Bronchial smooth muscle cell (primary cell): ENCODE measurements around the gene PCSK2. TPM values are rescaled to one million over a fixed set of nuclear protein-coding genes. Genes with fewer than 3 reads are reported as not detected.

ENCODE experiments used
- total RNA-seq: library from RNA; depleted of rRNA; stranded (reverse); fragments of >200 nt; gene quantifications from 2 replicates; pipeline ENCODE4 v1.2.1, GENCODE V29; 2014

The PCSK2 gene
- not detected in 2 replicates for total RNA-seq

GRCh38 chr20:17226410-17227218 is at the start of gene PCSK2:
TSS of gene PCSK2 (plus strand) at chr20:17227040. CDS start at chr20:17227306, 266 bp downstream.

GRCh38 chr20:17530716-17531664 is 304.1 kb downstream of the PCSK2 start, which contains the start of gene BFSP1:
TSS of gene BFSP1 (minus strand) at chr20:17531379. CDS start at chr20:17531329, 50 bp downstream.

